Measurements from ENCODE around the gene ROPN1. TPM values are rescaled to one million over a fixed set of nuclear protein-coding genes. Genes with fewer than 3 reads are reported as not detected.
"Not testable (repeated sequence)": the region's sequence is repeated elsewhere in the genome, so short reads cannot be mapped to it uniquely, and the experiment has no call there.

The ROPN1 gene
- total RNA-seq, 1 experiment from 2014 or later, result not detected

DNA sequence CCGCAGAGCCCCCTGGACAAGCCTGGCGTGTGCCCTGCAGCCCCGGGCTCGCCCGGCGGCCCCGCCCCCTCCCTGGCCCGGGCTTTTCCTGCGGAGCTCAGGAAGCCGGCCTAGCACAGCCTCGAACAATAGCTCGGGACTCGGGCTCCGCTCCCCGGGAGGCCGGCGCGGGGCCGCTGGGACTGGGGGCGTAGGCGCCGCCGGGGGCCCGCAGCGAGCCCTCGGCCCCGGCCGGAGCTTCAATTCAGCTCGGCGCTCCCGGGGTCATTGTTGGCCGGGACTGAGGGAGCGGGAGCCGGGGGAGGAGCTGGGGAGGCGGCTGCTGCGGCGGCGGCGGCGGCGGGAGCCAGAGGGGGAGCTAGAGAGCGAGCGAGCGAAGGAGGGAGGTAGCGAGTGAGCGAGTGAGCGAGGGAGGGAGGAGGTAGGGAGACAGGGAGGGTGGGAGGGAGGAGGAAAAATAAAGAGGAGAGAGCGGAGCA lies 41.0 kb upstream of the ROPN1 start:
- no peaks in the 10 kb centered on the region for H3K27me3 ChIP-seq (ENCODE audit: low read length)
- H4K20me1 ChIP-seq (ENCODE audit: insufficient read depth, low read depth, low read length), result no peaks in the 10 kb centered on the region
- H3K4me2 ChIP-seq (ENCODE audit: low read depth, low read length, poor library complexity, severe bottlenecking), result no peak overlapping the region
- no peak overlapping the region for H3K9ac ChIP-seq (ENCODE audit: low read length)
- H2AFZ ChIP-seq (ENCODE audit: low read length), result no peak overlapping the region
- DNase-seq, result peak; percentile 25
- no peaks in the 10 kb centered on the region for H3K79me2 ChIP-seq (ENCODE audit: low read length)
- H3K9me3 ChIP-seq (ENCODE audit: low read length), result no peaks in the 10 kb centered on the region
- no peaks in the 10 kb centered on the region for H3K36me3 ChIP-seq (ENCODE audit: insufficient read depth, low read length)
- H3K4me3 ChIP-seq (ENCODE audit: low read length), result no peak overlapping the region
- H3K9me2 ChIP-seq (replicated peaks; ENCODE audit: insufficient read depth, low read length), result no peaks in the 10 kb centered on the region
- H3K27ac ChIP-seq (ENCODE audit: low read length), result no peak overlapping the region
- H3K4me1 ChIP-seq (ENCODE audit: low read length), result no peaks in the 10 kb centered on the region

DNA sequence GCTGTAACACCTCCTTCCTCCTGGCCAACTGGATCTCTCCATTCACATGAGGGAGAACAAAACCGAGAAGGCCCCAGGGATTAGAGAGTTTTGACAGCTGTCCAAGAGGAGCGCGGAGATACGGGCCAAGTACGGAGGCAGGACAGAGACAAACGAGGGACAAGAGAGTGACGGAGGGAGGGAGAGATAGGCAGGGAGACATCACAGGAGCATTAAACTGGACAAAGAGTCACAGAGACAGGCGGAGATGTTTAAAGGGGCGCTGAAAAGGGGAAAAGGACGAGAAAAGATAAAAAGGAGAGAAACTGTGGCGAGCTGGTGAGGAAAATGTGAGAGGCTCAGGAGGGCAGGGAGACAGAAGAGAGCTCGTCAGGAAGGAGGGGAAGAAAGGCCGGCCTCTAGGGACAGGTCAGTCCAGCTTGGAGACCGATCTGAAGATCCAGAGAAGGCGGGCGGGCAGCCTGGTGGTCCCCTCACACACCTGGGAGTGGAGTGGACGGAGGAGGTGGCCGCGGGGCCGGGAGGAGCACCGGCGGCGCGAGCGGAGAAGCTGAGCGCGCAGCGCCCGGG lies 40.5 kb upstream of the ROPN1 start:
- Histone ChIP-seq H3K4me2 (ENCODE audit: low read depth, low read length, poor library complexity, severe bottlenecking) (no peak overlapping the region), H4K20me1 (ENCODE audit: insufficient read depth, low read depth, low read length) (no peaks in the 10 kb centered on the region), H3K27ac (ENCODE audit: low read length) (no peak overlapping the region), H3K9ac (ENCODE audit: low read length) (no peak overlapping the region), H3K79me2 (ENCODE audit: low read length) (no peaks in the 10 kb centered on the region), H2AFZ (ENCODE audit: low read length) (no peak overlapping the region), H3K4me1 (ENCODE audit: low read length) (no peaks in the 10 kb centered on the region), H3K4me3 (ENCODE audit: low read length) (no peak overlapping the region), H3K9me3 (ENCODE audit: low read length) (no peaks in the 10 kb centered on the region), H3K36me3 (ENCODE audit: insufficient read depth, low read length) (no peaks in the 10 kb centered on the region), H3K9me2 (replicated peaks; ENCODE audit: insufficient read depth, low read length) (no peaks in the 10 kb centered on the region), H3K27me3 (ENCODE audit: low read length) (no peaks in the 10 kb centered on the region)
- DNase-seq, result peak; percentile 32

DNA sequence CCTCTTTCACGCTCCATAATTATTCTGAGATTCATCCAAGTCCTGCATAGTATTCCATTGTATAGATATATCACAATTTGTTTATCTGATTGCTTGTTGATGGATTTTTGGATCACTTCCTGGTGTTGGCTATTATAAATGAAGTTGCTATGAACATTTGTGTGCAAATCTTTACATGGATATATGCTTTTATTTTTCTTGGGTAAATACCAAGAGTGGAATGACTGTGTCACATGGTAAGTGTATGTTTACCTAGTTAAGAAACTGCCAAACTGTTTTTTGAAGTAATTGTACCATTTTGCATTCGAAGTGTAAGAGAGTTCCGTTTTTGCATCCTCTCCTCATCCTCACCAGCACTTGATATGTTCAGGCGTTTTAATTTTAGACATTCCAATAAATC lies 34.6 kb upstream of the ROPN1 start:
- H3K4me3 ChIP-seq (ENCODE audit: low read length), result no peak overlapping the region
- no peaks in the 10 kb centered on the region for H3K27me3 ChIP-seq (ENCODE audit: low read length)
- no peak overlapping the region for H3K4me2 ChIP-seq (ENCODE audit: low read depth, low read length, poor library complexity, severe bottlenecking)
- H3K36me3 ChIP-seq (ENCODE audit: insufficient read depth, low read length), result no peaks in the 10 kb centered on the region
- no peak overlapping the region for H3K9ac ChIP-seq (ENCODE audit: low read length)
- H3K9me3 ChIP-seq (ENCODE audit: low read length), result no peaks in the 10 kb centered on the region
- DNase-seq, result no peak
- no peaks in the 10 kb centered on the region for H4K20me1 ChIP-seq (ENCODE audit: insufficient read depth, low read depth, low read length)
- no peak overlapping the region for H2AFZ ChIP-seq (ENCODE audit: low read length)
- H3K4me1 ChIP-seq (ENCODE audit: low read length), result no peaks in the 10 kb centered on the region
- H3K9me2 ChIP-seq (replicated peaks; ENCODE audit: insufficient read depth, low read length), result no peaks in the 10 kb centered on the region
- no peak overlapping the region for H3K27ac ChIP-seq (ENCODE audit: low read length)
- H3K79me2 ChIP-seq (ENCODE audit: low read length), result no peaks in the 10 kb centered on the region

DNA sequence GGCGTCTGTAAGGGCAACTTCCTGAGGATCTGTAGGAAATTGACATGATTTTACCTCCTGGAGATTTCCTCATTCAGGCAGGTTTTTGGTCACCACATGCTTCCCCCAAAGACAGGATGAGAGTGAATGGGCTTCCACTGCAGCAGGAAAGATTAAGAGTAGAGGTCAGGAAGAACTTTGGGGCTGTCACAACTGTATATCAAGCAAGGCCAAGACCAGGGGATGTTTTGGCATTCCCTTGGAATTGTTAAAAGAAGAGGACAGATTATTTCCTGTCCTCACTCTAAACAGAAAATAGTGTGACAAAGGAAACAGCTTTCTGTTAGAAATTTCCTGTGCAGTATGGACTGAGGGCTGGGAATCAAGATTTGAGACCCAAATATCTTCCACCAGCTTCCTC lies 31.6 kb upstream of the ROPN1 start:
- not testable (repeated sequence) for H3K9me2 ChIP-seq (replicated peaks; ENCODE audit: insufficient read depth, low read length); H3K9ac ChIP-seq (ENCODE audit: low read length); DNase-seq; H3K27ac ChIP-seq (ENCODE audit: low read length); H3K79me2 ChIP-seq (ENCODE audit: low read length); H3K9me3 ChIP-seq (ENCODE audit: low read length); H3K4me1 ChIP-seq (ENCODE audit: low read length); H4K20me1 ChIP-seq (ENCODE audit: insufficient read depth, low read depth, low read length); H3K36me3 ChIP-seq (ENCODE audit: insufficient read depth, low read length); H2AFZ ChIP-seq (ENCODE audit: low read length); H3K27me3 ChIP-seq (ENCODE audit: low read length); H3K4me2 ChIP-seq (ENCODE audit: low read depth, low read length, poor library complexity, severe bottlenecking); H3K4me3 ChIP-seq (ENCODE audit: low read length)

DNA sequence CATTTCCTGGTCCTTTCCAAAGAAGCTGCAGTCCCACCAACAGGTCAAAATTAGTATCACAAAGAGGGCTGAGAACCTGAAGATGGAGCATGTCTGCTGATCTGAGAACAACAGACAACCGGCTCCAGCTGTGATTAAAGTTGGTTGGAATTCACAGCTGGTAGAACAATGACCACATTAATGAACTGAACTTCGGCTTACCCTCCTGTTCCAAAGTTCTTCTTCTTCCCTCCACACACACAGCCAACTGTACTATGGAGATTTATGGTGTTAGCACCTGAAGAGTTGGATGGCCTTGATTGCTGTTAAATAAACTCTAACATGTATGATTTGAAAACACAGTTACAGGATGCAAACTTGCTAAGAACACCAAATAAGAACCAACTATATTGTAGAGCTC lies 27.4 kb upstream of the ROPN1 start:
- Histone ChIP-seq H3K9me2 (replicated peaks; ENCODE audit: insufficient read depth, low read length) (no peaks in the 10 kb centered on the region), H3K9ac (ENCODE audit: low read length) (no peak overlapping the region), H3K79me2 (ENCODE audit: low read length) (no peaks in the 10 kb centered on the region), H3K4me3 (ENCODE audit: low read length) (no peak overlapping the region), H3K36me3 (ENCODE audit: insufficient read depth, low read length) (no peaks in the 10 kb centered on the region), H3K4me2 (ENCODE audit: low read depth, low read length, poor library complexity, severe bottlenecking) (no peak overlapping the region), H3K27me3 (ENCODE audit: low read length) (no peaks in the 10 kb centered on the region), H3K9me3 (ENCODE audit: low read length) (no peaks in the 10 kb centered on the region), H4K20me1 (ENCODE audit: insufficient read depth, low read depth, low read length) (no peaks in the 10 kb centered on the region), H3K27ac (ENCODE audit: low read length) (no peak overlapping the region), H2AFZ (ENCODE audit: low read length) (no peak overlapping the region), H3K4me1 (ENCODE audit: low read length) (no peaks in the 10 kb centered on the region)
- no peak for DNase-seq

DNA sequence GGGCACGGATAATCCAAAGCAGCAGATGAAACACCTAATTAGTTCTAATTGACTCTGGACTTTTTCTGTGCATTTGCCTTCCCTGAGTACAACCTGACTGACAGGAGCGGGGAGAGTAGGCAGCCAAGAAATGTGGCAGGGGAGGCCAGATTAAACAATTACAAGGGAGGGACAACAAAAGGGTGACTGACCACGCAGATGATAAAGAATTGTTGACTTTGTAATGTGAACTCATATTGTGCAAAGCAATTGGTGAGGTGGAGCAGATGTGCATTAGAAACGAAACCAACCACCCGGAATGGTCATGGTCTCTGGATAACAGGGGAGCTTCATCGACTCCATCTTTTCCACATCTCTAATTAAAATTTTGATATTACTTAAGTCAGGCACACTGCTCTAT lies 25.6 kb upstream of the ROPN1 start:
- H3K9me2 ChIP-seq (replicated peaks; ENCODE audit: insufficient read depth, low read length); H3K27me3 ChIP-seq (ENCODE audit: low read length); H4K20me1 ChIP-seq (ENCODE audit: insufficient read depth, low read depth, low read length); H3K9me3 ChIP-seq (ENCODE audit: low read length); H3K4me1 ChIP-seq (ENCODE audit: low read length); H3K4me2 ChIP-seq (ENCODE audit: low read depth, low read length, poor library complexity, severe bottlenecking); H3K9ac ChIP-seq (ENCODE audit: low read length); H2AFZ ChIP-seq (ENCODE audit: low read length); H3K27ac ChIP-seq (ENCODE audit: low read length); H3K79me2 ChIP-seq (ENCODE audit: low read length); H3K36me3 ChIP-seq (ENCODE audit: insufficient read depth, low read length); DNase-seq; H3K4me3 ChIP-seq (ENCODE audit: low read length): not testable (repeated sequence)

DNA sequence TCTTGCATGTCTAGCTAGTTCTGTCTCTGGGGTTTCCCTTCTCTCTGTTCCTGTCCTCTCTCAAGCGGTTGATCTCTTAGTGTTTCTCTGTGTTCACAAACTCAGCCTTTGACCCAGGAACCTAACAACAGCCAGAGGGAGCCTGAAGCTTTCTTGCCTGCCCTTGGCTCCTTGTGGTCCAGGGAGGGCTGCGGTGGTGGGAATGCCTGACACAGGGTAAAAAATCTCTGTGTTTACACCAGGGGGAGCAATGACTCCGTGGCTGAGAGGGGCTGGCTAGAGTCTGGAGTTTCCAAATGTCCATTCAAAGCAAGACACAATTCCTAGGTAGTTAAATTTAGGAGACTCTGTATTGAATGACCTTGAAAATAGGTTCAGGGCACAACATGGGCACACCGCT lies 24.6 kb upstream of the ROPN1 start:
- not testable (repeated sequence) for H3K4me2 ChIP-seq (ENCODE audit: low read depth, low read length, poor library complexity, severe bottlenecking); H3K27ac ChIP-seq (ENCODE audit: low read length); H3K36me3 ChIP-seq (ENCODE audit: insufficient read depth, low read length); H3K9ac ChIP-seq (ENCODE audit: low read length); H4K20me1 ChIP-seq (ENCODE audit: insufficient read depth, low read depth, low read length); H3K4me3 ChIP-seq (ENCODE audit: low read length); H3K4me1 ChIP-seq (ENCODE audit: low read length); H3K27me3 ChIP-seq (ENCODE audit: low read length); H3K9me2 ChIP-seq (replicated peaks; ENCODE audit: insufficient read depth, low read length); H3K9me3 ChIP-seq (ENCODE audit: low read length); H2AFZ ChIP-seq (ENCODE audit: low read length); H3K79me2 ChIP-seq (ENCODE audit: low read length)
- peak; percentile 47 for DNase-seq

DNA sequence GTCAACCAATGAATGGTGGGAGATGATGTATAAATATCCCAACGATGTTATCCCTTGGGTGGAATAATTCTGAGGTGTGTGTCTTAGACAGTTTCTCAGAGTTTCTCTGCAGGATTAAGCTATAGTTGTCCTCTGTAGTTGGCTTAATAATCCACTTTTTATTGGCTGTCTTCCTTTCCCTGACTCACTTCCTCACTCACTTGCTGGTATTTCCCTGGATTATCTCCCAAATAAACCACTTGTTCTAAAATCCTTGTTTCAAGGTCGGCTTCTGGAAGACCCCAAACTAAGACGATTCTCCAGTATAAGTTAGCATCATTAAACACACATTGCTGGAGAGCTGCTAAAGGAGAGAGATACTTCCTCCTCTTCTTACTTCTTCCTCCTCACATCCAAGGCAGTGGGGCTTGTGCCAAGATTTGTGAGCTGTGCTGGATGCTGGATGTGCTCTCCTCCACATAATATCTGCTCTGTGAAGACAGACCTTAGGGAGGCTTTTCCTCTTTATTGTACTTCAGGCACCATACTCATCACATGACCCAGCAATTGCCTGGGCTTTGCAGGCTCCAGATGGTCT lies 22.5 kb upstream of the ROPN1 start:
- Histone ChIP-seq H3K9ac (ENCODE audit: low read length) (no peak overlapping the region), H3K79me2 (ENCODE audit: low read length) (no peaks in the 10 kb centered on the region), H3K4me1 (ENCODE audit: low read length) (no peaks in the 10 kb centered on the region), H3K4me3 (ENCODE audit: low read length) (no peak overlapping the region), H3K9me2 (replicated peaks; ENCODE audit: insufficient read depth, low read length) (no peaks in the 10 kb centered on the region), H4K20me1 (ENCODE audit: insufficient read depth, low read depth, low read length) (no peaks in the 10 kb centered on the region), H3K27ac (ENCODE audit: low read length) (no peak overlapping the region), H3K4me2 (ENCODE audit: low read depth, low read length, poor library complexity, severe bottlenecking) (no peak overlapping the region), H3K9me3 (ENCODE audit: low read length) (no peaks in the 10 kb centered on the region), H2AFZ (ENCODE audit: low read length) (no peak overlapping the region), H3K36me3 (ENCODE audit: insufficient read depth, low read length) (no peaks in the 10 kb centered on the region), H3K27me3 (ENCODE audit: low read length) (no peaks in the 10 kb centered on the region)
- no peak for DNase-seq

DNA sequence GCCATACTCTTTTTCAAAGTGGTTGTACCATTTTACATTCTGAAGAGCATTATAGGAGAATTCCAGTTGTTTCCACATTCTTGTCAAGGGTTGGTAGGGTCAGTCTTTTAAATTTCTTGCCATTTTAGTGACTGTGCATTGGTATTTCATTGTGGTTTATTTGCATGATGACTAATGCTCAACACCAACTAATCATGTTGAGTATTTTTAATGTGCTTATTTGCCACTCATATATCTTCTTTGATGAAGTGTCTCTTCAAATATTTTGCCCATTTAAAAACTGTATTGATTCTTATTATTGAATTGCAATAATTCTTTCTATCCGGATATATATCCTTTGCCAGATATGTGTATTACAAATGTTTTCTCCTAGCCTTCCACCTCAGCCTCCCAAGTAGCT lies 16.4 kb upstream of the ROPN1 start:
- not testable (repeated sequence) for H3K79me2 ChIP-seq (ENCODE audit: low read length); H3K9me2 ChIP-seq (replicated peaks; ENCODE audit: insufficient read depth, low read length); H3K27me3 ChIP-seq (ENCODE audit: low read length); DNase-seq; H3K9ac ChIP-seq (ENCODE audit: low read length); H3K36me3 ChIP-seq (ENCODE audit: insufficient read depth, low read length); H3K4me2 ChIP-seq (ENCODE audit: low read depth, low read length, poor library complexity, severe bottlenecking); H3K4me1 ChIP-seq (ENCODE audit: low read length); H3K4me3 ChIP-seq (ENCODE audit: low read length); H2AFZ ChIP-seq (ENCODE audit: low read length); H4K20me1 ChIP-seq (ENCODE audit: insufficient read depth, low read depth, low read length); H3K27ac ChIP-seq (ENCODE audit: low read length); H3K9me3 ChIP-seq (ENCODE audit: low read length)
